ENCODE results near the gene NBPF4.
"Not testable (repeated sequence)": the region's sequence is repeated elsewhere in the genome, so short reads cannot be mapped to it uniquely, and the experiment has no call there.

NBPF4 gene

GRCh38 chr1:108226855-108227254, 17.0 kb downstream of the NBPF4 start:
- H3K27ac Mint-ChIP-seq; intact Hi-C loops (cut with micrococcal nuclease); H3K4me1 Mint-ChIP-seq (ENCODE audit: low read depth); H3K27me3 Mint-ChIP-seq; H3K9me3 Mint-ChIP-seq; H3K36me3 Mint-ChIP-seq (ENCODE audit: low read depth); H3K4me3 Mint-ChIP-seq: not testable (repeated sequence)

- H3K27me3 Mint-ChIP-seq; H3K9me3 Mint-ChIP-seq; H3K4me3 Mint-ChIP-seq; H3K4me1 Mint-ChIP-seq (ENCODE audit: low read depth); intact Hi-C loops (cut with micrococcal nuclease); H3K27ac Mint-ChIP-seq; H3K36me3 Mint-ChIP-seq (ENCODE audit: low read depth): not testable (repeated sequence)
Measured at GRCh38 chr1:108223226-108223625, 20.6 kb downstream of the NBPF4 start.

DNA sequence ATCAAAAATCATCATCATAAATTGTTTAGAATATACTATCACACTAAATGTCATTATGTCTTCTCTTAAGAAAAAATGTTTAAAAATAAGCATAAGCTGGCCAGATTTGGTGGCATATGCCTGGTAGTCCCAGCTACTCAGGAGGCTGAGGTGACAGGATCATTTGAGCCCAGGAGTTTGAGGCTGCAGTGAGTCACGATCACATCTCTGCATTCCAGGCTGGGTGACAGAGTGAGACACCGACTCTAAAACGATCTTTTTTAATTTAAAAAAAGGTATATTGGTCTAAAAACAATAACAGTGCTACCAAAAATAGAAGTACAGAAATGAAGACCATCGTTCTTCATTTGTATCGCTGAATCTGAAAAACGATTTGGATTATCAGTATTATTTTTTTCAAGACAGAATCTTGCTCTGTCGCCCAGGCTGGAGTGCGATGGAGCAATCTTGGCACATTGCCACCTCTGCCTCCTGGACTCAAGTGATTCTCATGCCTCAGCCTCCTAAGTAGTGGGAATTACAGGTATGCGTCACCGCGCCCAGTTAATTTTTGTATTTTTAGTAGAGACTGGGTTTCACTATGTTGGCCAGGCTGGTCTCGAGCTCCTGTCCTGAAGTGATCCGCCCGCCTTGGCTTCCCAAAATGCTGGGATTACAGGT, 26.2 kb downstream of the NBPF4 start:
- H3K9me3 Mint-ChIP-seq; H3K4me1 Mint-ChIP-seq (ENCODE audit: low read depth); H3K4me3 Mint-ChIP-seq; H3K36me3 Mint-ChIP-seq (ENCODE audit: low read depth); H3K27ac Mint-ChIP-seq; H3K27me3 Mint-ChIP-seq; intact Hi-C loops (cut with micrococcal nuclease): not testable (repeated sequence)

GRCh38 chr1:108217007-108217406, 26.9 kb downstream of the NBPF4 start:
- intact Hi-C loops (cut with micrococcal nuclease); H3K27ac Mint-ChIP-seq; H3K9me3 Mint-ChIP-seq; H3K36me3 Mint-ChIP-seq (ENCODE audit: low read depth); H3K4me3 Mint-ChIP-seq; H3K27me3 Mint-ChIP-seq; H3K4me1 Mint-ChIP-seq (ENCODE audit: low read depth): not testable (repeated sequence)

- H3K36me3 Mint-ChIP-seq (ENCODE audit: low read depth); H3K27me3 Mint-ChIP-seq; H3K4me3 Mint-ChIP-seq; H3K9me3 Mint-ChIP-seq; H3K4me1 Mint-ChIP-seq (ENCODE audit: low read depth); intact Hi-C loops (cut with micrococcal nuclease); H3K27ac Mint-ChIP-seq: not testable (repeated sequence)
Measured at GRCh38 chr1:108216028-108216890, 27.6 kb downstream of the NBPF4 start.

DNA sequence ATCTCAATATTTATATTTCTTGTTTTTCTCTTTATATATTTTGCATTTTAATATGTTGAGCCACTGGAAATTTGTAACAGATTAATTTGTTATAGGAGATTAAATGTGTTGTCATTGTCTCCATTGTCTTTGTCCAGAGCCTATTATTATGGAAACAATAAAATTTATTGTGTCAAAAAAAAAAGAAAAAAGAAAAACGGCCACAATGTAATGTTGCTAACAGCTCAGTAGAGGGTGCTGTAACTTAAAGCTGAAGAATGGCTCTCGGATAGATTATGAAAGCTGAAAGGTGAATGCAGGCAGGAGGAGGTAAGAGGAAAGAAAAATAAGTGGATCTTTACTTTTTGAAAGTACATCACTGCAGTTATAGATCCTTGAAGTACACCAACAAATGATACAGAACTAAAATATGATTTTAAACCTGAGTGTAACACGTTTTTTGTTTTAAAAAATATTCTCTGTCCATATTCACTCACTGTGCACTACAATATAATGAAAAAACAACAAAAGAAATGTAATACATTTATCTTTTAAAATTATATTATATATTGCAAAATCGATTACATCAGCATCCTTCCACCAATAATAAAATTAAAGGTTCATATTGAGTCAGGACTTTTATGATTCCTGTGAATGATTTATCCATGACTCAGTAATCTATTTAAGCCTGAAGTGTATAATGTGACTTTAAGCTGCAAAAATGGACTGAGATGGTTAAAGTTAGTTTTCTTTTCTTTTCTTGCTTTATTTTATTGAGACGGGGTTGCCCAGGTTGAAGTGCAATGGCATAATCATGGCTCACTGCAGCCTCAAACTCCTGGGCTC, 29.0 kb downstream of the NBPF4 start:
- intact Hi-C loops (cut with micrococcal nuclease); H3K4me3 Mint-ChIP-seq: not testable (repeated sequence)

GRCh38 chr1:108211014-108211413, 32.9 kb downstream of the NBPF4 start:
- Mint-ChIP-seq H3K4me1 (ENCODE audit: low read depth) (no peaks in the 10 kb centered on the region), H3K9me3 (no peaks in the 10 kb centered on the region), H3K27ac (no peak overlapping the region), H3K27me3 (peaks cover 18% of the 10 kb centered on the region), H3K4me3 (no peak overlapping the region), H3K36me3 (ENCODE audit: low read depth) (no peaks in the 10 kb centered on the region)
- intact Hi-C loops (cut with micrococcal nuclease) = no loop called here

More for the DNA sequence above, 29.0 kb downstream of the NBPF4 start:
- not testable (repeated sequence) for H3K27me3 Mint-ChIP-seq; H3K9me3 Mint-ChIP-seq; H3K36me3 Mint-ChIP-seq (ENCODE audit: low read depth); H3K27ac Mint-ChIP-seq; H3K4me1 Mint-ChIP-seq (ENCODE audit: low read depth)

- intact Hi-C loops (cut with micrococcal nuclease) = no loop called here
- Mint-ChIP-seq H3K4me3 (no peak overlapping the region), H3K36me3 (ENCODE audit: low read depth) (no peaks in the 10 kb centered on the region), H3K27ac (no peak overlapping the region), H3K9me3 (no peaks in the 10 kb centered on the region), H3K4me1 (ENCODE audit: low read depth) (no peaks in the 10 kb centered on the region), H3K27me3 (peaks cover 20% of the 10 kb centered on the region)
Measured at GRCh38 chr1:108209456-108210108, 34.3 kb downstream of the NBPF4 start.

DNA sequence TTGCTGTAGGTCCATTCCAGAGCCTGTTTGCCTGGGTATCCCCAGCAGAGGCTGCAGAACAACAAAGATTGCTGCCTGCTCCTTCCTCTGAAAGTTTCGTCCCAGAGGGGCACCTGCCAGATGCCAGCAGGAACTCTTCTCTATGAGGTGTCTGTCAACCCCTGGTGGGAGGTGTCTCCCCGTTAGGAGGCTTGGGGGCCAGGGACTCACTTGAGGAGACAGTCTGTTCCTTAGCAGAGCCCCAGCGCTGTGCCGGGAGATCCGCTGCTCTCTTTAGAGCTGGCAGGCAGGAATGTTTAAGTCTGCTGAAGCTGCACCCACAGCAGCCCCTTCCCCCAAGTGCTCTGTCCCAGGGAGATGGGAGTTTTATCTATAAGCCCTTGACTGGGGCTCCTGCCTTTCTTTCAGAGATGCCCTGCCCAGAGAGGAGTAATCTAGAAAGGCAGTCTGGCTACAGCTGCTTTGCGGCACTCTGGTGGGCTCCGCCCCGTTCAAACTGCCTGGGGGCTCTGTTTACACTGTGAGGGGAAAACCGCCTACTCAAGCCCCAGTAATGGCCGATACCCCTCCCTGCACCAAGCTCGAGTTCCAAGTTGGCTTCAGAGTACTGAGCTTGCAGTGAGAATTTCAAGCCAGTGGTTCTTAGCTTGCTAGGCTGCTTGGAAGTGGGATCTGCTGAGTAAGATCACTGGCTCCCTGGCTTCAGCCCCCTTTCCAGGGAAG, 35.0 kb downstream of the NBPF4 start:
- H3K36me3 Mint-ChIP-seq (ENCODE audit: low read depth) = no peaks in the 10 kb centered on the region
- H3K27ac Mint-ChIP-seq = no peak overlapping the region
- no peaks in the 10 kb centered on the region for H3K9me3 Mint-ChIP-seq
- intact Hi-C loops (cut with micrococcal nuclease) = no loop called here
- H3K27me3 Mint-ChIP-seq = peaks cover 20% of the 10 kb centered on the region
- H3K4me1 Mint-ChIP-seq (ENCODE audit: low read depth) = no peaks in the 10 kb centered on the region
- H3K4me3 Mint-ChIP-seq = no peak overlapping the region

GRCh38 chr1:108203582-108203981, 40.3 kb downstream of the NBPF4 start:
- H3K4me3 Mint-ChIP-seq; intact Hi-C loops (cut with micrococcal nuclease); H3K27ac Mint-ChIP-seq; H3K9me3 Mint-ChIP-seq: not testable (repeated sequence)
- H3K36me3 Mint-ChIP-seq (ENCODE audit: low read depth) = peaks cover 20% of the 10 kb centered on the region
- peaks cover 21% of the 10 kb centered on the region for H3K4me1 Mint-ChIP-seq (ENCODE audit: low read depth)
- H3K27me3 Mint-ChIP-seq = peaks cover 12% of the 10 kb centered on the region

DNA sequence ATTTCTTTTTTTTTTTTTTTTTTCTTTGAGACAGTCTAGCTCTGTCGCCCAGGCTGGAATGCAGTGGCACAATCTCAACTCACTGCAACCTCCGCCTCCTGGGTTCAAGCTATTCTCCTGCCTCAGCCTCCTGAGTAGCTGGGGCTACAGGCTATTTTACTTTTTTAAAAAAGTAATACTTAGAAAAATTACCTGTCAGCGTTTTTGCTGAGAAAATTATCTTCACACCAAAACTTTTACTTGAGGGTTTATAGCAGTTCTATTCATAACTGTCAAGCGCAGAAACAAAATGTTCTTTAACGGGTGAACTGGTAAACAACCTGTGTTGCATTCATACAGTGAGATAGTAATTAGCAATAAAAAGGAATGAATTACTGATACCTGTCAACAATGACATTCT, 42.2 kb downstream of the NBPF4 start:
- intact Hi-C loops (cut with micrococcal nuclease) = no loop called here
- Mint-ChIP-seq H3K9me3 (peaks cover 3% of the 10 kb centered on the region), H3K4me1 (ENCODE audit: low read depth) (peaks cover 40% of the 10 kb centered on the region), H3K27ac (no peak overlapping the region), H3K36me3 (ENCODE audit: low read depth) (peaks cover 38% of the 10 kb centered on the region), H3K27me3 (peaks cover 6% of the 10 kb centered on the region), H3K4me3 (no peak overlapping the region)

DNA sequence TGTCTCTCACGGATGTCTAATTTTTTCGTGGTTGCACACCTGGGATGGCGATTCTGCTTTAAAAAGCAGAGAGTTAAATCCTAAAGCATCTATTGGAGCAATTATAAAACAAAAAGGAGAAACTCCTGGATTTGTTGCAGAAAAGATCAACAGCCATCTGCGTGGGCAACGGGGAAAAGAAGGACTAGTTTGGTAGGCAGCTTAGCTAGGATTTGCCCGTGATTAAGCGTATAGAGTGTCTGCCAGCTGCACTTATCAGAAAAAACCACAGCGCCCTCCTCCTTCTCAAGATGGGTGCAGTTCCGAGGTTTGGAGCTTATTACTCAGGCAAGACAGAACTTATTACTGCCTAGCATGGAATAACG, 43.2 kb downstream of the NBPF4 start:
- Mint-ChIP-seq H3K4me3 (peak overlapping the region; percentile 96), H3K36me3 (ENCODE audit: low read depth) (peaks cover 47% of the 10 kb centered on the region), H3K9me3 (peaks cover 8% of the 10 kb centered on the region), H3K4me1 (ENCODE audit: low read depth) (peaks cover 45% of the 10 kb centered on the region), H3K27me3 (peaks cover 2% of the 10 kb centered on the region), H3K27ac (peak overlapping the region; percentile 99)
- intact Hi-C loops (cut with micrococcal nuclease) = no loop called here

Data from dendritic cell treated with granulocyte-macrophage colony-stimulating factor and Interleukin-4, amounts not matched to agents 40 ng/mL and 50 ng/mL, for 4 days (primary cell).